Measurements from ENCODE around the gene HCN1.

The HCN1 gene

DNA sequence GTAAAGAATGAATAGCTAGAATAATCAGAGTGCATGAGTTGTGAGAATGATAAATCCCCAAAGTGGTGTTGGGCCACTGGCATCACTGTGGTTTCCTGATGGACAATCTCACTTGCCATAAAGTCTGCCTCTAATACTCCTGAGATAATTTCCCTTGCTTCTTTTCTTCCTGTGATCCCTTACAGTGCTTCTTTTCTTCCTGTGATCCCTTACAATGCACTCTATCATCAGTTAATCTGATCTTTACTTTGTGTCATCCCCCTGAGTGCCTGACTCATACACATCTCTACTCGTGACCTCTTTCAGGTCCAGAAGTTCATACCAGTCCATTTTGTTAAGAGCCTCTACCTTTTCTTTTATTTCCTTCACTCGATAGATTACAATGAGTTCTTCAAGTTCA lies 418.3 kb downstream of the HCN1 start:
- no peaks in the 10 kb centered on the region for H3K27me3 ChIP-seq (replicated peaks in 2 of 5; ENCODE audit: control insufficient read depth in 4 of 5, insufficient read depth in 5 of 5, low read length in 4 of 5)
- H3K27ac ChIP-seq (ENCODE audit: insufficient read depth in 1 of 2, low read depth in 1 of 2, low read length in 2 of 2, poor library complexity in 1 of 2, severe bottlenecking in 2 of 2): no peak overlapping the region
- no peaks in the 10 kb centered on the region for H3K36me3 ChIP-seq (ENCODE audit: control insufficient read depth in 4 of 4, insufficient read depth in 4 of 4, low read length in 3 of 4)
- 71% methylated on average over 1 of the region's 2 CpGs for WGBS (ENCODE audit: insufficient coverage)
- ChIA-PET POLR2A (no interaction called here), CTCF (no interaction called here)
- H3K4me1 ChIP-seq (ENCODE audit: control extremely low read depth in 1 of 4, control insufficient read depth in 4 of 4, insufficient read depth in 4 of 4, low read length in 3 of 4): no peaks in the 10 kb centered on the region
- no peak for DNase-seq
- no peak overlapping the region for H3K4me3 ChIP-seq (ENCODE audit: control insufficient read depth in 1 of 7, extremely low read depth in 1 of 7, insufficient read depth in 4 of 7, low read depth in 2 of 7, low read length in 6 of 7)
- H3K9me3 ChIP-seq (ENCODE audit: control extremely low read depth in 1 of 5, control insufficient read depth in 4 of 5, insufficient read depth in 2 of 5, low read depth in 1 of 5, low read length in 4 of 5): no peaks in the 10 kb centered on the region

DNA sequence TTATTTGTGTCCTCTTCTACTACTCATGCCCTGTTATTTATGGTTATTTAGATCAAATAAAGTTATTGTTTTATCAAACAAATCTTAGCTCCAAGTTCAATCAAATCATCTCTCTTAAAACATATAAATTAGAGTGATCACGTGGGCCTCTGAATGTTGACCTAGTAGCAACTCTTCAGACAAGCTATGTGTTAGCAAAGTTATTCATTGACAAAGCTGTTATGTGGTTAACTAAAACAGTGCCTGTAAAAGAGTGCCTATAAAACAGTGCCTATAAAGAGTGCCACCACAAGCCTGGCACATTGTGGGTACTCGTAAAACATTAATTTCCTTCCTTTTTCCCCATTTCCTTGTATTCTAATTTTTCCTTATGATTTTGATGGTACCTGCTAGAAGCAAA lies 421.9 kb downstream of the HCN1 start:
- H3K9me3 ChIP-seq (ENCODE audit: control extremely low read depth in 1 of 5, control insufficient read depth in 4 of 5, insufficient read depth in 2 of 5, low read depth in 1 of 5, low read length in 4 of 5): no peaks in the 10 kb centered on the region
- POLR2A ChIA-PET: no interaction called here
- H3K36me3 ChIP-seq (ENCODE audit: control insufficient read depth in 4 of 4, insufficient read depth in 4 of 4, low read length in 3 of 4): no peaks in the 10 kb centered on the region
- no peak for DNase-seq
- CTCF ChIA-PET: no interaction called here
- no peaks in the 10 kb centered on the region for H3K27me3 ChIP-seq (replicated peaks in 2 of 5; ENCODE audit: control insufficient read depth in 4 of 5, insufficient read depth in 5 of 5, low read length in 4 of 5)
- 83% methylated on average over 1 of the region's 2 CpGs for WGBS (ENCODE audit: insufficient coverage)
- no peaks in the 10 kb centered on the region for H3K4me1 ChIP-seq (ENCODE audit: control extremely low read depth in 1 of 4, control insufficient read depth in 4 of 4, insufficient read depth in 4 of 4, low read length in 3 of 4)
- H3K27ac ChIP-seq (ENCODE audit: insufficient read depth in 1 of 2, low read depth in 1 of 2, low read length in 2 of 2, poor library complexity in 1 of 2, severe bottlenecking in 2 of 2): no peak overlapping the region
- H3K4me3 ChIP-seq (ENCODE audit: control insufficient read depth in 1 of 7, extremely low read depth in 1 of 7, insufficient read depth in 4 of 7, low read depth in 2 of 7, low read length in 6 of 7): no peak overlapping the region

DNA sequence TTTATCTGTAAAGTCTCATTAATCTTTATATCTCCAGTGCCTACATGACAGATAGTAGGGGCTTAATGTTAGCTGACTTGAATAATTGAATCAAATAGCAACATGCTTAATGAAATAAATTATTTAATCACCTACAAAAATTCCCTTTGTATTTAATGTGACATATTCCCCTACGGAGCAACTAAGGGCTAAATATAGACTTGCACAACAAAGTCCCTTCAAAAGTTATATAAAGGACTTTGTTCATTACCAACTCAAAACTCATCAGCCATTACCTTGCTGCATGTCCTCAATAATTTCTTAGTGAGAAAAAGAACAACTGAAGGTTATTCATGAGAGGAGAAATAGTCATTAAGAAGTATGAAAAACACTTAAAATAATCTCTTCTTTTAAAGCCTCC lies 424.6 kb downstream of the HCN1 start:
- POLR2A ChIA-PET: no interaction called here
- Histone ChIP-seq H3K4me1 (ENCODE audit: control extremely low read depth in 1 of 4, control insufficient read depth in 4 of 4, insufficient read depth in 4 of 4, low read length in 3 of 4) (no peaks in the 10 kb centered on the region), H3K36me3 (ENCODE audit: control insufficient read depth in 4 of 4, insufficient read depth in 4 of 4, low read length in 3 of 4) (no peaks in the 10 kb centered on the region), H3K27me3 (replicated peaks in 2 of 5; ENCODE audit: control insufficient read depth in 4 of 5, insufficient read depth in 5 of 5, low read length in 4 of 5) (no peaks in the 10 kb centered on the region), H3K27ac (ENCODE audit: insufficient read depth in 1 of 2, low read depth in 1 of 2, low read length in 2 of 2, poor library complexity in 1 of 2, severe bottlenecking in 2 of 2) (no peak overlapping the region), H3K9me3 (ENCODE audit: control extremely low read depth in 1 of 5, control insufficient read depth in 4 of 5, insufficient read depth in 2 of 5, low read depth in 1 of 5, low read length in 4 of 5) (no peaks in the 10 kb centered on the region), H3K4me3 (ENCODE audit: control insufficient read depth in 1 of 7, extremely low read depth in 1 of 7, insufficient read depth in 4 of 7, low read depth in 2 of 7, low read length in 6 of 7) (no peak overlapping the region)
- WGBS (ENCODE audit: insufficient coverage): 100% methylated on average over 1 of the region's 1 CpG
- CTCF ChIA-PET: no interaction called here
- no peak for DNase-seq

DNA sequence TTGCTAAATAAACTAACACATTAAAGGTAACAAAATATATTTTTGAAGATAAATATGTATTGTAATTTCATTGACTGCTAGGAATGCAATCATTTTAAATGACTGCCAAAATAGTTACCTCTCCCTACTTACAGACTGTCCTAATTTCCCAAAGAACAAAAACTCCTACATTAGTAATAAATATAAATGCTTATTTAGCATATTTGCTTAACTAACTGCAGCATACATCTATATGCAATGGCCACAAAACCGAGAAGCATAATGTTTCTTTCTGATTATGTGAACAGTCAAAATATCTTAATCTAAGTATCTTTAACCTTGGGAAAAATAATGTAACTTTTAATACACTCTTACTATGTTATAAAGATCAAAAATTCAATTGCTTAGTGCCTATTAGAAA lies 431.7 kb downstream of the HCN1 start:
- no peak for DNase-seq
- CTCF ChIA-PET: no interaction called here

DNA sequence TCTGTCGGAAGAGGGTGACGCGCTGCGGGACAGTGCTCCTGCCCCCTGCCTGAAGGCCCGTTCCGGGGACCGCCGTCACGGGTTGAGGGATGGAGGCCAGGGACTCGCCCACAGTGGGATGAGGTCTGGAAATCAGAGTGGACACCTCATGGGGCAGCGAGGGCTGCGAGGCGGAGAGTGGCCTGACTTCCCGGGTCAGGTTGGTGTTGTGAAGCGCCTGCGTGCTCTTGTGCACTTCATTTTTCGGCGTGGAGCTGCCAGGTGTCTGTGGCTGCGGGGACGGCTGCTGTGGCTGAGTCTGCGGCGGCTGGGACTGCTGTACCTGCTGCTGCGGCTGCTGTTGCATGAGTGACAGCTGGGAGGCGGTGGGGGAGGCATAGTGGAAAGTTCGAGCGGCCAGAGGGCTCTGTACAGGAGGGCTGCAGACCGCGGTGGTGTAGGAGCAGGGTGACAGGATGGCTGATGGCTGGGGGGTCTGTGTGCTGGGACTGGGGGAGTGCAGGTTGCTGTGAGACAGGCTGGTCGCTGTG lies 434.1 kb downstream of the HCN1 start:
- ChIA-PET POLR2A (no interaction called here), CTCF (no interaction called here)

More for the DNA sequence above, 431.7 kb downstream of the HCN1 start:
- Histone ChIP-seq H3K36me3 (ENCODE audit: control insufficient read depth in 4 of 4, insufficient read depth in 4 of 4, low read length in 3 of 4) (no peaks in the 10 kb centered on the region), H3K27me3 (replicated peaks in 2 of 5; ENCODE audit: control insufficient read depth in 4 of 5, insufficient read depth in 5 of 5, low read length in 4 of 5) (no peaks in the 10 kb centered on the region), H3K4me1 (ENCODE audit: control extremely low read depth in 1 of 4, control insufficient read depth in 4 of 4, insufficient read depth in 4 of 4, low read length in 3 of 4) (no peaks in the 10 kb centered on the region), H3K9me3 (ENCODE audit: control extremely low read depth in 1 of 5, control insufficient read depth in 4 of 5, insufficient read depth in 2 of 5, low read depth in 1 of 5, low read length in 4 of 5) (no peaks in the 10 kb centered on the region), H3K27ac (ENCODE audit: insufficient read depth in 1 of 2, low read depth in 1 of 2, low read length in 2 of 2, poor library complexity in 1 of 2, severe bottlenecking in 2 of 2) (no peak overlapping the region), H3K4me3 (ENCODE audit: control insufficient read depth in 1 of 7, extremely low read depth in 1 of 7, insufficient read depth in 4 of 7, low read depth in 2 of 7, low read length in 6 of 7) (no peak overlapping the region)
- POLR2A ChIA-PET: no interaction called here
- WGBS (ENCODE audit: insufficient coverage): no CpG with 5 or more reads among the region's 1 CpG

DNA sequence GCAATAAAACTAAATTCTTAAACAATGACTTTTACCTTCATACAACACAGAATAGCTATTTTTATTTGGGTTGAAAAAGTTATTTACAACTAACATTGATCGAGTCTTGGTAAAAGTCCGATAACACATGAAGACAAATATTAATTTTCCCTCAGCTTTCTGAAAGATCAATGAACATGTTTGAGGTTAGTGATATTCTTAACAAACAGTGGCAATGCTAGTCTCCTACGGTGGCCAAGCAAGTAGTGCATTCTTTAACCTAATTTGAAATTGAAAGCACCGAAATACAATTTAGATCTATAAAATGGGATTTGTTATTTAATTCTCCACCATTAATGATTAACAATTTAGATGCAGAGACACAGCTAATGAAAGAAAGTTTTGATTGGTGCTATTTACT lies 435.1 kb downstream of the HCN1 start:
- no CpG with 5 or more reads among the region's 4 CpGs for whole genome bisulfite sequencing (ENCODE audit: insufficient coverage)
- Histone ChIP-seq H3K27ac (ENCODE audit: insufficient read depth in 1 of 2, low read depth in 1 of 2, low read length in 2 of 2, poor library complexity in 1 of 2, severe bottlenecking in 2 of 2) (no peak overlapping the region), H3K27me3 (replicated peaks in 2 of 5; ENCODE audit: control insufficient read depth in 4 of 5, insufficient read depth in 5 of 5, low read length in 4 of 5) (no peaks in the 10 kb centered on the region), H3K4me1 (ENCODE audit: control extremely low read depth in 1 of 4, control insufficient read depth in 4 of 4, insufficient read depth in 4 of 4, low read length in 3 of 4) (no peaks in the 10 kb centered on the region), H3K36me3 (ENCODE audit: control insufficient read depth in 4 of 4, insufficient read depth in 4 of 4, low read length in 3 of 4) (no peaks in the 10 kb centered on the region), H3K4me3 (ENCODE audit: control insufficient read depth in 1 of 7, extremely low read depth in 1 of 7, insufficient read depth in 4 of 7, low read depth in 2 of 7, low read length in 6 of 7) (no peak overlapping the region), H3K9me3 (ENCODE audit: control extremely low read depth in 1 of 5, control insufficient read depth in 4 of 5, insufficient read depth in 2 of 5, low read depth in 1 of 5, low read length in 4 of 5) (no peaks in the 10 kb centered on the region)
- CTCF ChIA-PET: no interaction called here
- POLR2A ChIA-PET: no interaction called here
- DNase-seq: no peak

More for the DNA sequence above, 434.1 kb downstream of the HCN1 start:
- 98% methylated on average over 25 of the region's 29 CpGs for WGBS (ENCODE audit: insufficient coverage)
- Histone ChIP-seq H3K27me3 (replicated peaks in 2 of 5; ENCODE audit: control insufficient read depth in 4 of 5, insufficient read depth in 5 of 5, low read length in 4 of 5) (no peaks in the 10 kb centered on the region), H3K4me3 (ENCODE audit: control insufficient read depth in 1 of 7, extremely low read depth in 1 of 7, insufficient read depth in 4 of 7, low read depth in 2 of 7, low read length in 6 of 7) (no peak overlapping the region), H3K27ac (ENCODE audit: insufficient read depth in 1 of 2, low read depth in 1 of 2, low read length in 2 of 2, poor library complexity in 1 of 2, severe bottlenecking in 2 of 2) (no peak overlapping the region), H3K9me3 (ENCODE audit: control extremely low read depth in 1 of 5, control insufficient read depth in 4 of 5, insufficient read depth in 2 of 5, low read depth in 1 of 5, low read length in 4 of 5) (no peaks in the 10 kb centered on the region), H3K4me1 (ENCODE audit: control extremely low read depth in 1 of 4, control insufficient read depth in 4 of 4, insufficient read depth in 4 of 4, low read length in 3 of 4) (no peaks in the 10 kb centered on the region), H3K36me3 (ENCODE audit: control insufficient read depth in 4 of 4, insufficient read depth in 4 of 4, low read length in 3 of 4) (no peaks in the 10 kb centered on the region)
- DNase-seq: no peak

DNA sequence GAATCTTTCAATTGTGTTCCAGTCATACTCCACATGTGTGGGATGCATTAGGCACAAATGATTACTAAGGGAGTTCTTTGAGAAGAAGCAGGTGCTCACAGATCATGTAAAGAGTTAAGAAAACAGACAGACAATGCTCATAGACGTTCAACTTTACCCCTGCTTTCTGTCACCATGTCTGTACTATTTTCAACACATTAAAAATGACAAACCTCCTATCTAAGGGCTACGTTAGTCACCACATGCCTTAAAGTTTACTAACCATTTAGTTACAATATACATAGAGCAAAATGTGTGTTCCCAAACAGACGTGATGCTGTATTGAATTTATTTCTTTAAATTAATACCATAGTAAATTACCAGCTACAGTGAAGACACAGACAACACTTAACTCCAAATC lies 435.9 kb downstream of the HCN1 start:
- POLR2A ChIA-PET: no interaction called here
- no peak overlapping the region for H3K27ac ChIP-seq (ENCODE audit: insufficient read depth in 1 of 2, low read depth in 1 of 2, low read length in 2 of 2, poor library complexity in 1 of 2, severe bottlenecking in 2 of 2)
- no peak overlapping the region for H3K4me3 ChIP-seq (ENCODE audit: control insufficient read depth in 1 of 7, extremely low read depth in 1 of 7, insufficient read depth in 4 of 7, low read depth in 2 of 7, low read length in 6 of 7)
- no peaks in the 10 kb centered on the region for H3K9me3 ChIP-seq (ENCODE audit: control extremely low read depth in 1 of 5, control insufficient read depth in 4 of 5, insufficient read depth in 2 of 5, low read depth in 1 of 5, low read length in 4 of 5)
- DNase-seq: no peak
- H3K27me3 ChIP-seq (replicated peaks in 2 of 5; ENCODE audit: control insufficient read depth in 4 of 5, insufficient read depth in 5 of 5, low read length in 4 of 5): no peaks in the 10 kb centered on the region
- H3K4me1 ChIP-seq (ENCODE audit: control extremely low read depth in 1 of 4, control insufficient read depth in 4 of 4, insufficient read depth in 4 of 4, low read length in 3 of 4): no peaks in the 10 kb centered on the region
- CTCF ChIA-PET: no interaction called here
- 56% methylated on average over 1 of the region's 3 CpGs for WGBS (ENCODE audit: insufficient coverage)
- no peaks in the 10 kb centered on the region for H3K36me3 ChIP-seq (ENCODE audit: control insufficient read depth in 4 of 4, insufficient read depth in 4 of 4, low read length in 3 of 4)

All from common myeloid progenitor, CD34-positive (primary cell).